Activated CD4-positive, alpha-beta T cell treated with anti-CD3 and anti-CD28 coated beads, Interleukin-2, amount 50 U/mL, for 24 hours (primary cell): ENCODE data around the gene DNA2.
"Not testable (repeated sequence)": the region's sequence is repeated elsewhere in the genome, so short reads cannot be mapped to it uniquely, and the experiment has no call there.

ENCODE experiments used
- DNase-seq, 2 donors: peaks; one replicate each; pipeline ENCODE4 v3.0.0-alpha.2; 2020; ENCODE audit warnings: low read depth in 1 of 2, low spot score in 1 of 2

Gene DNA2

DNA sequence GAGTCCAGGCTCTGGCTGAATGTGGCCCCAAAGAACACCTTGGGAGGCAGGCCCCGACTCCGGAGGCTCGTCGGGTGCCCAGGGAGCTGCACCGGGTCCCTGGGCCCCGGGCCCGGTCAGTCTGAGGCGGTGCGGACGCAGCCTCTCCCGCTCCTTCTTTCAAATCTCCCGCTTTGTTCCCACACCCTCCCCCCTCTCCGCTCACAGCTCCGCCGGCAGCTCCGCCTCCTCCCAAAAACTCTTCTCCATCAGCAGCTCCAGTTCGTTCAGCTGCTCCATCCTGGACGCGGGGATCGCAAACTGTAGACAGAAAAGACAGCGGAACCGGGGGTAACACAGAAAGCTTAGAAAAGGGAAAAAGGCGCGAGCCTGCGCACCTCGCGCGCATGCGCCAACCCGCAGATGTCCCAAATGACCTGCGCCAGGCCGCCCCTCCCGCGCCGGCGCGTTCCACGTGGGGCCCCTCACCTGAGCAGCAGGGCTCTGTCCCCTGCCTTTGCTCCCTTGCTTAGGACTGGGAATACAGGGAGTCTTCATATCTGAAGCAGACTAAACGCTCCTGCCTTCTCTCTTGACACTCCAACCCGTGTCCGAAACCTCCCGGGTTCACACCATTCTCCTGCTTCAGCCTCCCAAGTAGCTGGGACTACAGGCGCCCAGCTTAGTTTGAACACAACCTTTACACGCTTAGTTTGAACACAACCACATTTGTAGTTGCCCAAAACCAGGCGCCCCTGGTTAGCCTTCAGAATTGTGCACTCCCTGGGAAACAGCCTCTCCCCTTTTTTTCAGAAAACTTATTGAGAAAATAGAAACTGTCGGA lies at the start of gene DNA2:
DNA2 (minus strand) TSS at position 388 of the 823 bp plus-strand sequence; CDS start at position 279, 109 bp downstream.
- DNase-seq, result peak; percentile 68 to 70

DNA sequence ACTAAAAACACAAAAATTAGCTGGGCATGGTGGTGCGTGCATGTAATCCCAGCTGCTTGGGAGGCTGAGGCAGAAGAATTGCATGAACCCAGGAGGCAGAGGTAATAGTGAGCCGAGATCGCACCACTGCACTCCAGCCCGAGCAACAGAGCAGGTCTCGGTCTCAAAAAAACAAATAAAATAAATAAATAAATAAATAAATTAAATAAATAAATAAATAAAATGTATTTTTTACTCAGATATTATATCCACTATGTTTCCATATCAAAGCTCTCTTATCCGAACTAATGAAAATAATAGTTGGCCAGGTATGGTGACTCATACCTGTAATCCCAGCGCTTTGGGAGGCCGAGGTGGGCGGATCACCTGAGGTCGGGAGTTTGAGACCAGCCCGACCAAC lies 46.8 kb upstream of the DNA2 start:
- DNase-seq, result not testable (repeated sequence)

GRCh38 chr10:68517188-68517587 lies 45.4 kb upstream of the DNA2 start:
- no peak for DNase-seq

GRCh38 chr10:68516766-68517165 lies 45.0 kb upstream of the DNA2 start:
- DNase-seq, result no peak

DNA sequence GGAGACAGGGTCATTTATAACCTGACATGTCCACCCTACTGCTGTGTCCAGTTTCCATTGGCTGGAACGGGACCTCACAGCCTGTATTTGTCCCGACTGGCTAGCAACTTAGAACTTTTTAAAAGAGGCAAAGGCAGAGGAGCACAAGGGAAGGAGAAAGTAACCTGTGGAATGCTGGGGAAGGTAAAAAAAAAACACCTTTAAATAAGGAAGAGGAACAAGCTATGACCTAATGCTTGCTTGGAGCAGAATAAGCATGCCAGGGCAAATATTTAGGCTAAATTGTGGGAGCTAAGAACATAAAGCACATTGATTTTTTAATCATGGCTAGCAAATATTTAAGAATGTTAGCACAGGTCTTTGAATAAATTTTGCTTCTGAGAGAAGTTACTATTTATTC lies 44.4 kb upstream of the DNA2 start:
- not testable (repeated sequence) for DNase-seq

DNA sequence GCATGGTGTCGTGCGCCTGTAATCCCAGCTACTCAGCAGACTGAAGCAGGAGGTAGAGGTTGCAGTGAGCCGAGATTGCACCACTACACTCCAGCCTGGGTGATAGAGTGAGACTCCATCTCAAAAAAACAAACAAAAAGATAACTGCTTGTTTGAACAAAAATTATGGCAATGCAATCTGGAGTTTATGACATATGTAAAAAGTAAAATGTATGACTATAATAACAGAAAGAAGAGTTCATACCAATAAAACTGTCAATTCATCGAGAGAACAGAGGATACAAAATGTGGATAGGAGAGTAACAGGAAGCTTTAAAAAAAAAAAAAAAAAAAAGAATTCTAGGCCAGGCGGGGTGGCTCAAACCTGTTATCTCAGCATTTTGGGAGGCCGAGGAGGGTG lies 36.3 kb upstream of the DNA2 start:
- no peak for DNase-seq

DNA sequence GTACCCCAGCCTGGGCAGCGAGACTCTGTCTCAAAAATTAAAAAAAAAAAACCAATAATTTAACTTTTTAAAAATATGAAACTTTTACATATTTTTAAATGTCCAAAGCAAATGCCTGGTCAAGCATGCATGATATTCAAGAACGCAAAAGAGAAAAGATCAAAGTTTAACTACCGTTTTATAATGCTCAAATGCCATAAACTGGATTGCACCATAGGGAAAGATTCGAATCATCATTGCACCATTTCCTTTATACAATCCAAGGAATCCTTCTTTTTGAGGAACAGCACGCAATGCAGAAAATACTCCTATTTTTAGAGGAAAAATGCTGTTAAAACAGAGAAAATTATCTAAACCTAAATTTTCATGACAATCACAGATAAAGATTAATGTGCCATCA lies 34.6 kb upstream of the DNA2 start:
- no peak for DNase-seq

- no peak for DNase-seq
These were observed 31.1 kb upstream of the DNA2 start for GRCh38 chr10:68502846-68503245.

DNA sequence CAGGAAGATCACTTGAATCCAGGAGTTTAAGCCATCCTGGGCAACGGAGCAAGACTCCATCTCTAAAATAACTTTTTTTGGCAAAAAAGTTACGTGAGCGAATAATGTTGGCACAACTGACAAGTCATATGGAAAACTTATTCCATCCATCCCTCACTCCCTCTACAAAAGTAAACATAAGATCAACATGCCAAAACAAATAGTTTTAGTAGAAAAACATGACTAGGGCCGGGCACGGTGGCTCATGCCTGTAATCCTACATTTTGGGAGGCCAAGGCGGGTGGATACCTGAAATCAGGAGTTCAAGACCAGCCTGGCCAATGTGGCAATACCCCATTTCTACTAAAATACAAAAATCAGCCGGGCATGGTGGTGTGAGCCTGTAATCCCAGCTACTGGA lies 29.9 kb upstream of the DNA2 start:
- no peak for DNase-seq

DNA sequence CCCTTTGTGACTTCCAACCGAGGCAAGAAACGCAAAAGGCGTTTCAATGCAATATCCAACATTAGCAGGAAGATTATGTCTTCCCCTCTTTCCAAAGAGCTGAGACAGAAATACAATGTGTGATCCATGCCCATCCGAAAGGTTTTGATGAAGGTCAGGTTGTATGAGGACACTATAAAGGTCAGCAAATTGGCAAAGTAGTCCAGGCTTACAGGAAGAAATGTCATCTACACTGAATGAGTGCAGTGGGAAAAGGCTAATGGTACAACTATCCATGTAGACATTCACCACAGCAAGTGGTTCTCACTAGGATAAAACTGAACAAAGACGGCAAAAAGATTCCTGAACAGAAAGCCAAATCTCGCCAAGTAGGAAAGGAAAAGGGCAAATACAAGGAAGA lies 27.8 kb upstream of the DNA2 start:
- no peak for DNase-seq

GRCh38 chr10:68496072-68496471 lies 24.3 kb upstream of the DNA2 start:
- DNase-seq, result no peak

- DNase-seq, result no peak
These were observed 20.3 kb upstream of the DNA2 start for GRCh38 chr10:68492118-68492517.

- DNase-seq, result no peak
These were observed 18.1 kb upstream of the DNA2 start for GRCh38 chr10:68489919-68490318.

- no peak for DNase-seq
These were observed 2.2 kb upstream of the DNA2 start for GRCh38 chr10:68474021-68474420.

DNA sequence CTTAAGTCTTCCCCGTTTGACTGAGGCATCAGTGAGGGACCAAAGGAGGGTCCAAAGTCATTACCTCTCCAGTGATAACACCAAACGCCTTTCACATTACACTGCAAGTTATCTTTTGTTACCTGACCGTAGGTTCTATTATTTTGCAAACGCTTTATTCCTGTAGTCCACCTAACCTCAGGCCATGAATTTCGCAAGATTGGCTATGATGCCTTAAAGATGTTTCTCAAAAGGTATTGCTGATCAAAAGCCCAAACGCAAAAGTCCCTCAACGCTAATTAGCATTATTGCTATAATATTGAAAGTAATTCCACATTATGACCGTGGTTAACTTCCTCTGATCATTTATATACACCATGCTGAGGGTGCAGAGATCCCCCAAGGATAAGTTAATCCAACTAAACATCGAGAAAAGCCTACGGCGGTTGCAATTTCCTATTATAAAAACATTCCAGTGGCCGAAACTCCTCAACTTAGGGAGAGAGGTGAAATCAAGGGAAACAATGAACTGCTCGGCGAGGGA lies 649 bp downstream of the DNA2 start:
- DNase-seq, result no peak

DNA sequence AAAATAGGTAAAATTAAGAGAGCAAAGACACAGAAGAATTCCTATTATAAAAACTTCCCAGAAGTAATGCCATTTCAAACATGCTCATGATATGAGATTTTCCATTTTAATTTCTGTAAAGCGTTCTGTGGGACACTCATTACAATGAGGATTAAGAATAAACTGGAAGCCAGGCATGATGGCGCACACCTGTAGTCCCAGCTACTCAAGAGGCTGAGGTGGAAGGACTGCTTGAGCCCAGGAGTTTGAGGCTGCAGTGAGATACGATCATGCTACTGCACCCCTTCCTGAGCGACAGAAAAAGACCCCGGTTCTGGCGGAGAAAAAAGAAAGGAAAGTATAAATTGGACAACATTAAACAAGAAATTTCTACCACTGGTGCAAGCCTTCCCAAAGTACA lies 1.5 kb downstream of the DNA2 start:
- DNase-seq, result no peak

DNA sequence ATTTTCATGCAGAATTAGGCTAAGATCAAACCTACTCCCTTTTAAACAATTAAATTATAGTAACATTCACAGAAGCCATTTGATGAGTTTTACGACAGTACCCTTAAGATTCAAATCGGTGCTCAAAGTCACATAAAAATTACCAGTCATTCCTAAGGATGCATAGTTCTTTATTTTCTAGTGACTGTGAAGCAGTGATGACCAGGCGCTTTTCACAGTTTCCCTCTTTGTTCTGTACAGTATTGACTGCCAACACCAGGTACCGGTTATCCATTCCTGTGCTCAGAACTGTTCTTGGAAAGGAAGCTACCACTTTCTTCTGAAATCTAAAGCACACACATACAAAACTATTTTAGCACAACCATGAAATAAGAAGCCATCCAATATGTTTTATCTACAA lies 1.9 kb downstream of the DNA2 start:
- DNase-seq, result no peak

DNA sequence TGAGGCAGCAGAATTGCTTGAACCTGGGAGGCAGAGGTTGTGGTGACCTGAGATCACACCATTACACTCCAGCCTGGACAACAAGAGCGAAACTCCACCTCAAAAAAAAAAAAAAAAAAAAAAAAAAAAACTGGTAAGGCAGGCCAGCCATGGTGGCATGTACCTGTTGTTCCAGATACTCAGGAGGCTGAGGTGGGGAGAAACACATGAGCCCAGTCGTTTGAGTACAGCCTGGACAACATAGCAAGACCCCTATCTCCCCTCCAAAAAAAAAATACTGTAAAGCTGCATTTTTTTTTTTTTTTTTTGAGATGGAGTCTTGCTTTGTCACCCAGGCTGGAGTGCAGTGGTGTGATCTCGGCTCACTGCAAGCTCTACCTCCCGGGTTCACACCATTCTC lies 7.0 kb downstream of the DNA2 start:
- not testable (repeated sequence) for DNase-seq

- no peak for DNase-seq
These were observed 8.2 kb downstream of the DNA2 start for GRCh38 chr10:68463365-68464093.

- no peak for DNase-seq
These were observed 9.2 kb downstream of the DNA2 start for GRCh38 chr10:68462536-68462935.

DNA sequence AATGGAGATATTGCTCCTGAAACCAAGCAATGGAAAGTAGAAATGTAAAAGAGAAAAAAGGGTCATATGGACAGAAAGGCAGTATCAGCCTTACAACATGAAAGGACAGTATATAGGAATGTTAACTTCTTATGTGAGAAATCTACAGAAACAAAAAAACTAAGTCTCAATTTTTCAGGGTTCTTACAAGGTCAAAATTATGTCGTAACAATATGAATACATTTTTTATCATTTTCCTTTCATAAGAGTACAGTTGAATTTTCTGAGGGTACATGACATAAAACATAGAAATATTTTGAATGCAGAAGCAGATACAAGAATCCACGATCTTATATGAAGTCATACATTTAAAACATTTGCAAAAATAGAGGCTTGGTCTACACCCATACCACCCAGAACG lies 10.7 kb downstream of the DNA2 start:
- no peak for DNase-seq

- DNase-seq, result not testable (repeated sequence)
These were observed 22.1 kb downstream of the DNA2 start for GRCh38 chr10:68449698-68450097.
